Prostate gland (tissue), 2 donors: ENCODE results near the gene SMIM15.

Experiments
- POLR2A ChIP-seq: fragments of 450-650 bp; IDR thresholded peaks from one replicate; pipeline ENCODE4 v1.6.1; 2016; ENCODE audit warnings: antibody characterized with exemption, mild to moderate bottlenecking
- POLR2AphosphoS5 ChIP-seq: sonication (generic); formaldehyde crosslinking; IDR thresholded peaks from one replicate; pipeline ENCODE4 v1.6.1; 2017; ENCODE audit warnings: antibody characterized with exemption
- TF ChIP-seq, protein P1 (sequence below), 4 experiments: fragments of 200-600 bp in 2 of 4; fragments of 450-650 bp in 2 of 4; sonication (generic) in 2 of 4; IDR thresholded peaks; 1 replicate in 3 of 4; 2 replicates in 1 of 4; pipeline ENCODE4 v1.5.1; 2016 to 2019; ENCODE audit warnings: antibody characterized with exemption in 4 of 4, mild to moderate bottlenecking in 2 of 4, moderate library complexity in 2 of 4

DNA sequence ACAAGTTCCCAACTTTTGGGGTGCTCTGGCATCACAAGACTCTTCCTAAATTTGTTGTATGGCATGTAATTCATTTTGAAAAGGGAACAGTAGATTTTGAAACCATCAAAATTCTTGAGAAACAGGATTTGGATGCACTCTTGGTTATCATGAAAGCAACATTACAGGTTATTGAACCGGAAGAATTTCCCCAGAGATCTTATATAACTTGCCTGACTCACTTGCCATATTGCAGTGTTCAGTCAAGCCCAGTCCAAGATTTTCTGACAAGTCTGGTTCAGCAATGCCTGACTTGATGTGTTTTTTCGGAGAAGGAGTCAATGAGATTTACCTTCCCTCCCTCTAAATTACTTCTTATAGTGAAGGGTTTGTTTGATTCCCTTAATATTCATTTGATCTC lies 32.0 kb downstream of the SMIM15 start:
- TF ChIP-seq POLR2AphosphoS5 = no peak
- no peak for TF ChIP-seq POLR2A
- TF ChIP-seq, protein P1, sequence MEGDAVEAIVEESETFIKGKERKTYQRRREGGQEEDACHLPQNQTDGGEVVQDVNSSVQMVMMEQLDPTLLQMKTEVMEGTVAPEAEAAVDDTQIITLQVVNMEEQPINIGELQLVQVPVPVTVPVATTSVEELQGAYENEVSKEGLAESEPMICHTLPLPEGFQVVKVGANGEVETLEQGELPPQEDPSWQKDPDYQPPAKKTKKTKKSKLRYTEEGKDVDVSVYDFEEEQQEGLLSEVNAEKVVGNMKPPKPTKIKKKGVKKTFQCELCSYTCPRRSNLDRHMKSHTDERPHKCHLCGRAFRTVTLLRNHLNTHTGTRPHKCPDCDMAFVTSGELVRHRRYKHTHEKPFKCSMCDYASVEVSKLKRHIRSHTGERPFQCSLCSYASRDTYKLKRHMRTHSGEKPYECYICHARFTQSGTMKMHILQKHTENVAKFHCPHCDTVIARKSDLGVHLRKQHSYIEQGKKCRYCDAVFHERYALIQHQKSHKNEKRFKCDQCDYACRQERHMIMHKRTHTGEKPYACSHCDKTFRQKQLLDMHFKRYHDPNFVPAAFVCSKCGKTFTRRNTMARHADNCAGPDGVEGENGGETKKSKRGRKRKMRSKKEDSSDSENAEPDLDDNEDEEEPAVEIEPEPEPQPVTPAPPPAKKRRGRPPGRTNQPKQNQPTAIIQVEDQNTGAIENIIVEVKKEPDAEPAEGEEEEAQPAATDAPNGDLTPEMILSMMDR (IDR thresholded peaks at IDR 0.05) = no peak
